Neuronal stem cell (in vitro differentiated cells): ENCODE measurements around the gene UBE4A.

Experiments
- DNase-seq: peaks from one replicate; pipeline ENCODE4 v3.0.0-alpha.2; 2013; ENCODE audit warnings: low spot score
- H2AFZ ChIP-seq: one replicate; pipeline ENCODE4 v1.6.1; 2013; ENCODE audit warnings: mild to moderate bottlenecking, low read length, inconsistent platforms
- H2AK5ac ChIP-seq: 2 replicates; pipeline ENCODE4 v1.6.1; 2013; ENCODE audit warnings: low read depth, mild to moderate bottlenecking, inconsistent platforms, low read length, moderate library complexity, mixed read lengths
- H2BK120ac ChIP-seq: 2 replicates; pipeline ENCODE4 v1.6.1; 2013; ENCODE audit warnings: low read depth, mild to moderate bottlenecking, inconsistent platforms, low read length, moderate library complexity, mixed read lengths
- H2BK12ac ChIP-seq: one replicate; pipeline ENCODE4 v1.6.1; 2013; ENCODE audit warnings: low read length, inconsistent platforms
- H2BK15ac ChIP-seq: 2 replicates; pipeline ENCODE4 v1.6.1; 2013; ENCODE audit warnings: mild to moderate bottlenecking, low read length, inconsistent platforms, mixed read lengths
- H2BK5ac ChIP-seq: one replicate; pipeline ENCODE4 v1.6.1; 2013; ENCODE audit warnings: inconsistent platforms, mild to moderate bottlenecking, low read length, moderate library complexity
- H3K14ac ChIP-seq: one replicate; pipeline ENCODE4 v1.6.1; 2013; ENCODE audit warnings: low read length, inconsistent platforms
- H3K18ac ChIP-seq: 2 replicates; pipeline ENCODE4 v1.6.1; 2013; ENCODE audit warnings: low read length, inconsistent platforms
- H3K23ac ChIP-seq: 2 replicates; pipeline ENCODE4 v1.6.1; 2013; ENCODE audit warnings: low read depth, mild to moderate bottlenecking, mixed read lengths, low read length, inconsistent platforms; ENCODE audit not compliant: poor library complexity
- H3K27ac ChIP-seq: replicated peaks from 3 replicates; pipeline ENCODE4 v1.5.1; 2013; ENCODE audit warnings: low read length, inconsistent platforms
- H3K27me3 ChIP-seq, 3 experiments: 2 replicates each; pipeline ENCODE4 v1.6.1; 2013; ENCODE audit warnings: low read length in 3 of 3, mild to moderate bottlenecking in 2 of 3, inconsistent platforms in 1 of 3, low read depth in 1 of 3, mixed read lengths in 1 of 3, moderate library complexity in 1 of 3; ENCODE audit not compliant: control insufficient read depth in 3 of 3, insufficient read depth in 3 of 3
- H3K36me3 ChIP-seq, 2 donors: replicated peaks in 1 of 2; 2 replicates each; pipeline ENCODE4 v1.6.1; 2013; ENCODE audit warnings: low read length in 2 of 2; ENCODE audit not compliant: control insufficient read depth in 2 of 2, insufficient read depth in 2 of 2
- H3K4ac ChIP-seq: 2 replicates; pipeline ENCODE4 v1.6.1; 2013; ENCODE audit warnings: inconsistent platforms, mild to moderate bottlenecking, low read length, moderate library complexity
- H3K4me1 ChIP-seq, 2 donors: 1 replicate in 1 of 2; 2 replicates in 1 of 2; pipeline ENCODE4 v1.6.1; 2013; ENCODE audit warnings: low read length in 2 of 2, low read depth in 1 of 2; ENCODE audit not compliant: control insufficient read depth in 2 of 2, insufficient read depth in 1 of 2
- H3K4me2 ChIP-seq: one replicate; pipeline ENCODE4 v1.6.1; 2013; ENCODE audit warnings: mild to moderate bottlenecking, low read length, inconsistent platforms; ENCODE audit not compliant: insufficient read depth, poor library complexity, severe bottlenecking
- H3K4me3 ChIP-seq, 2 donors: 2 replicates each; pipeline ENCODE4 v1.5.1; 2013; ENCODE audit warnings: low read length in 2 of 2, mild to moderate bottlenecking in 2 of 2, inconsistent platforms in 1 of 2, moderate library complexity in 1 of 2
- H3K79me1 ChIP-seq: one replicate; pipeline ENCODE4 v1.6.1; 2013; ENCODE audit warnings: low read depth, mild to moderate bottlenecking, inconsistent platforms, low read length, moderate library complexity
- H3K9ac ChIP-seq: one replicate; pipeline ENCODE4 v1.6.1; 2013; ENCODE audit warnings: mild to moderate bottlenecking, low read depth, low read length, inconsistent platforms; ENCODE audit not compliant: poor library complexity
- H3K9me3 ChIP-seq, 2 donors: replicated peaks in 1 of 2; 2 replicates each; pipeline versions ENCODE3 to v1.6.1; 2013; ENCODE audit warnings: low read length in 2 of 2, mild to moderate bottlenecking in 2 of 2, inconsistent platforms in 1 of 2, low read depth in 1 of 2, mixed read lengths in 1 of 2, moderate library complexity in 1 of 2; ENCODE audit not compliant: control insufficient read depth in 2 of 2, insufficient read depth in 1 of 2
- H4K8ac ChIP-seq: one replicate; pipeline ENCODE4 v1.6.1; 2013; ENCODE audit warnings: low read depth, mild to moderate bottlenecking, inconsistent platforms, low read length, moderate library complexity
- H4K91ac ChIP-seq: one replicate; pipeline ENCODE4 v1.6.1; 2013; ENCODE audit warnings: low read length, low read depth, mild to moderate bottlenecking, inconsistent platforms; ENCODE audit not compliant: poor library complexity
- WGBS, 2 donors: extraction: QIAGEN DNeasy Blood & Tissue Kit; methylation state at CpG; one replicate each; pipeline ENCODE4 v1.1.7; 2013; ENCODE audit warnings: missing lambda C conversion rate in 2 of 2, mixed read lengths in 1 of 2; ENCODE audit not compliant: insufficient read length in 2 of 2, insufficient replicate concordance in 1 of 2; ENCODE audit errors: extremely low coverage in 2 of 2; 5-methylcytosine and 5-hydroxymethylcytosine counted together

UBE4A gene

DNA sequence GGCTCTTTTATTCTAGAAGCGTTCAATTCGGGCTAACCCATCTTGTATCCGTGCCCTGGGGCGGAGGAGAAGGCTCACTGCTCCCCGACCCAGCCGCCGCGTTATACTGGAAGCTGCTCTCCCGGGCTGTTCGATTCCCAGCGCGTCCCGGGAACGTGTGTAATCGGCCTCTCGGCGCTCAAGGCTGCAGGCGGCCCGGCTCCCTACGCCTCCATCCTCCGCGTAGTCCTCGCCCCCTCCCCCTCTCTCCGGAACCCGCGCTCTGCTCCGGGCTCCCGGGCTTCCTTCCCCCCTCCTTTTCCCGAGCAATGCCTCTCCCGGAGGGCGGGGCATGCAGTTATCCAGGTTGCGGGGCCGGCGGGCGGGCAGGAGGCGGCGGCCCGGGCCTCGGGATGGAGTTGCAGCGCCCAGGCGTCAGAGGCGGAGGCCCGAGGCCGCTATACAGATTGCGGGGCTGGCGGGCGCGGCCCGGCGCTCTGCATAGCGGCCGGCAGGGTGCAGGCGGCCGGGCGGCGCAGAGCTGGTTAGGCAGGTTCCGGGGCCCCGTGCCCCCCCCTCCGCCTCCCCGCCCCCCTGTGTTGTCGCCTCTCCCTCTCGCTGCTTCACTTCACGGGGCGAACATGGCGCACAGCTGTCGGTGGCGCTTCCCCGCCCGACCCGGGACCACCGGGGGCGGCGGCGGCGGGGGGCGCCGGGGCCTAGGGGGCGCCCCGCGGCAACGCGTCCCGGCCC lies 76.7 kb downstream of the UBE4A start, which contains the start of gene KMT2A:
Gene KMT2A, plus strand, starts transcription at position 600 of the 732 bp plus-strand sequence. Its CDS starts 21 bp downstream, at position 621.
- peak within 1 kb of the TSS; percentile 96 for H3K18ac ChIP-seq
- H2BK15ac ChIP-seq: peak within 1 kb of the TSS; percentile 71
- peak within 1 kb of the TSS; percentile 85 to 97 for H3K4me3 ChIP-seq
- H2BK120ac ChIP-seq: no peak within 1 kb of the TSS
- H2BK12ac ChIP-seq: no peak within 1 kb of the TSS
- H2BK5ac ChIP-seq: peak within 1 kb of the TSS; percentile 99
- no peak within 1 kb of the TSS for H4K91ac ChIP-seq
- no peak within 1 kb of the TSS for H3K4ac ChIP-seq
- H3K79me1 ChIP-seq: no peaks in the 10 kb centered on the region
- H2AK5ac ChIP-seq: peak within 1 kb of the TSS; percentile 93
- no peak within 1 kb of the TSS for H4K8ac ChIP-seq
- peaks cover 0 to 23% of the 10 kb centered on the region in 2 donors for H3K36me3 ChIP-seq
- H3K27me3 ChIP-seq: no peaks in the 10 kb centered on the region
- WGBS, 2 donors: no CpG with 5 or more reads among the region's 83 CpGs
- peak within 1 kb of the TSS; percentile 87 for H3K14ac ChIP-seq
- peak within 1 kb of the TSS; percentile 97 for H3K27ac ChIP-seq
- H3K4me2 ChIP-seq: peak within 1 kb of the TSS; percentile 89
- peak within 1 kb of the TSS; percentile 67 for H3K23ac ChIP-seq
- peaks cover 4 to 20% of the 10 kb centered on the region in 2 donors for H3K4me1 ChIP-seq
- peak; percentile 100 for DNase-seq
- peak within 1 kb of the TSS; percentile 88 for H2AFZ ChIP-seq
- peak within 1 kb of the TSS; percentile 98 for H3K9ac ChIP-seq
- no peaks in the 10 kb centered on the region for H3K9me3 ChIP-seq

DNA sequence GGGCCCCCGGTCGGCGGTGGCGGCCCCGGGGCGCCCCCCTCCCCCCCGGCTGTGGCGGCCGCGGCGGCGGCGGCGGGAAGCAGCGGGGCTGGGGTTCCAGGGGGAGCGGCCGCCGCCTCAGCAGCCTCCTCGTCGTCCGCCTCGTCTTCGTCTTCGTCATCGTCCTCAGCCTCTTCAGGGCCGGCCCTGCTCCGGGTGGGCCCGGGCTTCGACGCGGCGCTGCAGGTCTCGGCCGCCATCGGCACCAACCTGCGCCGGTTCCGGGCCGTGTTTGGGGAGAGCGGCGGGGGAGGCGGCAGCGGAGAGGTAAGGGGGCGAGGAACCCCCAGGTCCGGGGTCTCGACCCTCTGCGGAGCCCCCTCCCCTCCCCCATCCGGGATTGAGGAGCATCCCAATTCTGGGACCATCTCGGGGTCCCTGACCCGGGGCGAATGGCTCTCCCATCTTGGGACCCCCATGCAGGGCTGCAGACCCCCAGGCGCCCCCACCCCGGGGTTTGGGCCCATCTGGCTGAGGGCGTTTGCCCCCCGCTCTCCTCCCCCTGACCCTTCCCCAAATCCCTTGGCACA lies 77.3 kb downstream of the UBE4A start:
- Histone ChIP-seq H4K91ac (no peak overlapping the region), H3K27me3 (no peaks in the 10 kb centered on the region), H3K9me3 (no peaks in the 10 kb centered on the region), H3K9ac (peak overlapping the region; percentile 98), H2BK12ac (no peak overlapping the region), H3K4me2 (peak overlapping the region; percentile 78), H4K8ac (no peak overlapping the region), H2BK15ac (peak overlapping the region; percentile 71), H2BK120ac (no peak overlapping the region), H3K4me1 (peaks cover 5 to 20% of the 10 kb centered on the region in 2 donors), H3K4ac (no peak overlapping the region), H3K23ac (peak overlapping the region; percentile 67), H2AK5ac (peak overlapping the region; percentile 93), H2BK5ac (peak overlapping the region; percentile 99), H3K4me3 (peak overlapping the region; percentile 85 to 97), H3K14ac (peak overlapping the region; percentile 87), H3K18ac (peak overlapping the region; percentile 96), H3K79me1 (no peaks in the 10 kb centered on the region), H3K27ac (peak overlapping the region; percentile 64), H2AFZ (peak overlapping the region; percentile 63), H3K36me3 (peaks cover 0 to 30% of the 10 kb centered on the region in 2 donors)
- no CpG with 5 or more reads among the region's 55 CpGs for WGBS, 2 donors
- DNase-seq: peak; percentile 48

DNA sequence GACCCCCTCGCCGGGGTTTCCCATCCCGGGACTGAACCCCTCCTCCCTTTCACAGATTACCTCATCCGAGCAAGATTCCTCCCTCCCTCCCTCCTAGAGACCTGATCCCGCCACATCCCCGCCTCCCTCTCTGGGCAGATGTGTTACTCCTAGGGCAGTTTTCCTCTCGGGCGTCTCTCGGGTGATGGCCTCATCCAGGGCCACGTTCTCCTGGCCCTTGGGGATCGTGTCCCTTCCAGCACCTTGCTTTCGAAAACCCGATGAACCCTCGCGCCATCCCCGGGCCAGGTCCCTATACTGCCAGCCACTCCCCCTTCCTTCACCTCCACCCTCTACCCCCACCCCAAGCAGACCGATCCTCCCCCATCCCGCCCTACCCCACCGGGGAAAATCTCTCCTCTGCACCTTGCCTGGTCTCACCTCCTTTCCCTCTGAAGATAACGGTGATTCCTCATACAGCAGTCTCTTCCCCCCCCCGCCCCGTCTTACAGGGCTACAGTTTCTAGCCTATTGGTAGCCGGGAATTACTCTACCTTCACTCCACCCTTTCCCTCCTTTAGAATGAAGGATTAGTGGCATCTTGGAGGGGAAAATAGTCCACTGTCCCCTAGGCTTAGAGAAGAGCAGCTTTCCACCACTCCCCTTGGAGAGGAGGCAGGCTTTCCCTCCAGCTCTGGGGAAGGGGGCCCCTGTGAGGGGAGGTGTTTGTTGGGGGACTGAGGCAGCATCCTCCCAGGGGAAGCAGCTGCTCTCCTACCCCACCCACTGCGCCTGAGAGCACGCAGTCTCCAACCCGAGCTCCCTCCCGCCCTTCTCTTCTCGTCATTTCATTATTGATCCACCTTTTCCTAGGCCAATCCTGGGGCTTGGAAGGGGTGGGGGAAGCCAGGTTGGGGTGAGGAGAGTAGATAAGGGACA lies 78.1 kb downstream of the UBE4A start:
- Histone ChIP-seq H3K9me3 (no peaks in the 10 kb centered on the region), H2AFZ (peak overlapping the region; percentile 63), H3K36me3 (peaks cover 0 to 37% of the 10 kb centered on the region in 2 donors), H3K4ac (no peak overlapping the region), H4K8ac (no peak overlapping the region), H2BK120ac (no peak overlapping the region), H3K27ac (peak overlapping the region; percentile 64), H3K14ac (no peak overlapping the region), H2BK5ac (peak overlapping the region; percentile 99), H2BK15ac (no peak overlapping the region), H4K91ac (no peak overlapping the region), H3K79me1 (no peaks in the 10 kb centered on the region), H3K4me2 (peak overlapping the region; percentile 78), H2AK5ac (peak overlapping the region; percentile 93), H3K23ac (peak overlapping the region; percentile 67), H3K9ac (peak overlapping the region; percentile 98), H2BK12ac (no peak overlapping the region), H3K4me3 (peak overlapping the region; percentile 85 to 97), H3K18ac (peak overlapping the region; percentile 96), H3K4me1 (peaks cover 8 to 22% of the 10 kb centered on the region in 2 donors), H3K27me3 (no peaks in the 10 kb centered on the region)
- DNase-seq: peak; percentile 54
- WGBS, 2 donors: no CpG with 5 or more reads among the region's 28 CpGs
